PFSK-1 (cell line): ENCODE results near the gene GNG4.

ENCODE experiments used
- FOXP2 ChIP-seq: optimal IDR thresholded peaks from 2 replicates; pipeline ENCODE3; 2011; ENCODE audit warnings: borderline replicate concordance, control low read depth, inconsistent platforms; ENCODE audit not compliant: insufficient read depth; ENCODE audit errors: extremely low read length, extremely low read depth
- POLR2AphosphoS5 ChIP-seq: IDR thresholded peaks from 2 replicates; pipeline ENCODE4 v1.6.1; 2012; ENCODE audit warnings: low read depth, mild to moderate bottlenecking, control low read depth, low read length, moderate library complexity
- REST ChIP-seq, 2 experiments: IDR thresholded peaks; 2 replicates each; pipeline versions ENCODE4 v1.6.1 to v1.8.0; 2011 to 2012; ENCODE audit warnings: low read depth in 2 of 2, low read length in 2 of 2, control low read depth in 1 of 2, inconsistent platforms in 1 of 2, mild to moderate bottlenecking in 1 of 2, moderate library complexity in 1 of 2; ENCODE audit not compliant: insufficient read depth in 1 of 2
- SIN3A ChIP-seq: IDR thresholded peaks from 2 replicates; pipeline ENCODE4 v1.6.1; 2012; ENCODE audit warnings: mild to moderate bottlenecking, low read length, moderate library complexity, borderline replicate concordance; ENCODE audit not compliant: insufficient read depth
- TAF1 ChIP-seq: IDR thresholded peaks from 2 replicates; pipeline ENCODE4 v1.6.1; 2012; ENCODE audit warnings: low read length, control low read depth, borderline replicate concordance; ENCODE audit not compliant: insufficient read depth

Gene GNG4

GRCh38 chr1:235657269-235657668 is 7.7 kb upstream of the GNG4 start:
- no peak for TF ChIP-seq REST (IDR thresholded peaks at IDR 0.05; ENCODE audit: insufficient read depth in 1 of 2, low read depth in 2 of 2, low read length in 2 of 2)
- no peak for TF ChIP-seq POLR2AphosphoS5
- TF ChIP-seq SIN3A: no peak
- no peak for TF ChIP-seq FOXP2
- TF ChIP-seq TAF1: no peak

- TF ChIP-seq SIN3A (no peak), REST (IDR thresholded peaks at IDR 0.05; ENCODE audit: insufficient read depth in 1 of 2, low read depth in 2 of 2, low read length in 2 of 2) (no peak), TAF1 (no peak), FOXP2 (no peak), POLR2AphosphoS5 (no peak)
Measured at GRCh38 chr1:235652364-235652763, 2.8 kb upstream of the GNG4 start.

- TF ChIP-seq SIN3A (no peak), FOXP2 (no peak), REST (IDR thresholded peaks at IDR 0.05; ENCODE audit: insufficient read depth in 1 of 2, low read depth in 2 of 2, low read length in 2 of 2) (no peak), POLR2AphosphoS5 (no peak), TAF1 (no peak)
Measured at GRCh38 chr1:235651170-235651806, 1.7 kb upstream of the GNG4 start.

- TF ChIP-seq SIN3A (no peak), TAF1 (no peak)
Measured at GRCh38 chr1:235650341-235651169, 971 bp upstream of the GNG4 start.

GRCh38 chr1:235648954-235649367 is 623 bp downstream of the GNG4 start:
- no peak for TF ChIP-seq POLR2AphosphoS5
- no peak for TF ChIP-seq FOXP2
- TF ChIP-seq REST (IDR thresholded peaks at IDR 0.05; ENCODE audit: insufficient read depth in 1 of 2, low read depth in 2 of 2, low read length in 2 of 2): peak; percentile 94 to 95
- TF ChIP-seq TAF1: no peak
- peak; percentile 80; the same call in 1 of the 2 replicates for TF ChIP-seq SIN3A
